Measurements from ENCODE around the gene C1QTNF2. TPM values are rescaled to one million over a fixed set of nuclear protein-coding genes. Genes with fewer than 3 reads are reported as not detected.

Gene C1QTNF2
- total RNA-seq, 2 experiments from 2014 or later: not detected

- ATAC-seq (no peak), DNase-seq (no peak)
- intact Hi-C loops (cut with micrococcal nuclease): no loop called here
- no peak for TF ChIP-seq CTCF (IDR thresholded peaks at IDR 0.05)
- Mint-ChIP-seq H3K36me3 (ENCODE audit: low read depth) (no peaks in the 10 kb centered on the region), H3K9me3 (no peaks in the 10 kb centered on the region), H3K4me3 (no peak overlapping the region), H3K27ac (no peak overlapping the region), H3K4me1 (ENCODE audit: low read depth) (peaks cover 6% of the 10 kb centered on the region), H3K27me3 (peaks cover 31% of the 10 kb centered on the region)
- ChIA-PET POLR2A (no interaction called here), CTCF (no interaction called here)
Observed at GRCh38 chr5:160317434-160317833, 53.0 kb downstream of the C1QTNF2 start.

- POLR2A ChIA-PET: no interaction called here
- Mint-ChIP-seq H3K4me1 (ENCODE audit: low read depth) (peaks cover 8% of the 10 kb centered on the region), H3K9me3 (no peaks in the 10 kb centered on the region), H3K27me3 (peaks cover 38% of the 10 kb centered on the region), H3K4me3 (no peak overlapping the region), H3K36me3 (ENCODE audit: low read depth) (no peaks in the 10 kb centered on the region), H3K27ac (no peak overlapping the region)
- TF ChIP-seq CTCF (IDR thresholded peaks at IDR 0.05): no peak
- no peak for ATAC-seq
- CTCF ChIA-PET: no interaction called here
- no peak for DNase-seq
- intact Hi-C loops (cut with micrococcal nuclease): no loop called here
Observed at GRCh38 chr5:160315968-160316367, 54.5 kb downstream of the C1QTNF2 start.

- H3K36me3 Mint-ChIP-seq (ENCODE audit: low read depth): no peaks in the 10 kb centered on the region
- TF ChIP-seq CTCF (IDR thresholded peaks at IDR 0.05): no peak
- H3K4me1 Mint-ChIP-seq (ENCODE audit: low read depth): peaks cover 8% of the 10 kb centered on the region
- H3K27ac Mint-ChIP-seq: no peak overlapping the region
- H3K4me3 Mint-ChIP-seq: peak overlapping the region; percentile 68
- ChIA-PET POLR2A (no interaction called here), CTCF (interaction anchor here (2.7 kb wide), 1 partner anchor 32 kb away, joined by 10 read pairs; no protein-coding TSS in a partner anchor)
- ATAC-seq (no peak), DNase-seq (no peak)
- intact Hi-C loops (cut with micrococcal nuclease): no loop called here
- H3K9me3 Mint-ChIP-seq: no peaks in the 10 kb centered on the region
- peaks cover 50% of the 10 kb centered on the region for H3K27me3 Mint-ChIP-seq
Observed at GRCh38 chr5:160312960-160313727, 57.3 kb downstream of the C1QTNF2 start.

GRCh38 chr5:160312134-160312959 lies 58.1 kb downstream of the C1QTNF2 start, which contains the start of gene CCNJL:
Gene CCNJL (minus strand): TSS chr5:160312564. CDS start chr5:160311923, 641 bp downstream.
- H3K4me3 Mint-ChIP-seq: peak within 1 kb of the TSS; percentile 68
- H3K9me3 Mint-ChIP-seq: no peaks in the 10 kb centered on the region
- ChIA-PET CTCF (interaction anchor here (2.7 kb wide), 1 partner anchor 33 kb away, joined by 10 read pairs; no protein-coding TSS in a partner anchor), POLR2A (no interaction called here)
- H3K4me1 Mint-ChIP-seq (ENCODE audit: low read depth): peaks cover 8% of the 10 kb centered on the region
- no peak within 1 kb of the TSS for H3K27ac Mint-ChIP-seq
- intact Hi-C loops (cut with micrococcal nuclease): no loop called here
- peak; percentile 61 for ATAC-seq
- peak; percentile 23 for DNase-seq
- peaks cover 54% of the 10 kb centered on the region for H3K27me3 Mint-ChIP-seq
- TF ChIP-seq CTCF (IDR thresholded peaks at IDR 0.05): no peak
- no peaks in the 10 kb centered on the region for H3K36me3 Mint-ChIP-seq (ENCODE audit: low read depth)
